Measurements from ENCODE around the gene GJB4. TPM values are rescaled to one million over a fixed set of nuclear protein-coding genes. Genes with fewer than 3 reads are reported as not detected.
A peak's percentile ranks its signal among the peaks of the same experiment; 100 is the strongest.

GJB4 gene
- total and polyA plus RNA-seq, 4 donors: 0.06 to 0.29 (median 0.12) TPM; not detected in 1

GRCh38 chr1:34786521-34787325, 27.2 kb downstream of the GJB4 start:
- Histone ChIP-seq H3K27me3 (ENCODE audit: control insufficient read depth in 3 of 3, insufficient read depth in 3 of 3, low read length in 2 of 3) (peaks cover 0 to 23% (median 9%) of the 10 kb centered on the region in 3 donors), H3K4me3 (no peak overlapping the region), H3K36me3 (ENCODE audit: control insufficient read depth in 4 of 4, insufficient read depth in 4 of 4, low read length in 4 of 4) (no peaks in the 10 kb centered on the region), H3K9me3 (ENCODE audit: control insufficient read depth in 4 of 4, insufficient read depth in 3 of 4, low read length in 3 of 4) (no peaks in the 10 kb centered on the region), H3K27ac (ENCODE audit: low read depth in 1 of 2, low read length in 1 of 2) (no peak overlapping the region), H3K4me1 (ENCODE audit: control insufficient read depth in 5 of 5, insufficient read depth in 5 of 5, low read length in 5 of 5) (peaks cover 0 to 5% (median 0%) of the 10 kb centered on the region in 5 donors), H3K9ac (ENCODE audit: insufficient read depth in 1 of 2, low read length in 2 of 2) (peak overlapping the region in 1 of 2 donors; percentile 16)
- peak; percentile 53 to 72 (median 59) for DNase-seq
- TF ChIP-seq CTCF (IDR thresholded peaks at IDR 0.05; ENCODE audit: control extremely low read depth, extremely low read depth): peak; percentile 78
- 52 to 53% methylated on average over 14 of the region's 14 CpGs for WGBS, 2 donors
- ATAC-seq (ENCODE audit: insufficient read depth, low FRiP score): no peak

- Histone ChIP-seq H3K9ac (ENCODE audit: insufficient read depth in 1 of 2, low read length in 2 of 2) (no peak overlapping the region), H3K27me3 (ENCODE audit: control insufficient read depth in 3 of 3, insufficient read depth in 3 of 3, low read length in 2 of 3) (peaks cover 0 to 26% (median 0%) of the 10 kb centered on the region in 3 donors), H3K4me3 (no peak overlapping the region), H3K4me1 (ENCODE audit: control insufficient read depth in 5 of 5, insufficient read depth in 5 of 5, low read length in 5 of 5) (peaks cover 0 to 4% (median 0%) of the 10 kb centered on the region in 5 donors), H3K9me3 (ENCODE audit: control insufficient read depth in 4 of 4, insufficient read depth in 3 of 4, low read length in 3 of 4) (no peaks in the 10 kb centered on the region), H3K36me3 (ENCODE audit: control insufficient read depth in 4 of 4, insufficient read depth in 4 of 4, low read length in 4 of 4) (no peaks in the 10 kb centered on the region), H3K27ac (ENCODE audit: low read depth in 1 of 2, low read length in 1 of 2) (peak overlapping the region in 1 of 2 donors; percentile 5)
- no peak for DNase-seq
- no peak for TF ChIP-seq CTCF (IDR thresholded peaks at IDR 0.05; ENCODE audit: control extremely low read depth, extremely low read depth)
- WGBS, 2 donors: 47 to 50% methylated on average over 9 of the region's 9 CpGs
- ATAC-seq (ENCODE audit: insufficient read depth, low FRiP score): no peak
Observed at GRCh38 chr1:34787461-34788420, 28.2 kb downstream of the GJB4 start.

- no peaks in the 10 kb centered on the region for H3K36me3 ChIP-seq (ENCODE audit: control insufficient read depth in 4 of 4, insufficient read depth in 4 of 4, low read length in 4 of 4)
- no peak for TF ChIP-seq CTCF (IDR thresholded peaks at IDR 0.05; ENCODE audit: control extremely low read depth, extremely low read depth)
- 73 to 81% methylated on average over 6 of the region's 6 CpGs for WGBS, 2 donors
- H3K9ac ChIP-seq (ENCODE audit: insufficient read depth in 1 of 2, low read length in 2 of 2): no peak overlapping the region
- H3K27ac ChIP-seq (ENCODE audit: low read depth in 1 of 2, low read length in 1 of 2): no peak overlapping the region
- H3K4me1 ChIP-seq (ENCODE audit: control insufficient read depth in 5 of 5, insufficient read depth in 5 of 5, low read length in 5 of 5): peaks cover 0 to 9% (median 0%) of the 10 kb centered on the region in 5 donors
- no peaks in the 10 kb centered on the region for H3K9me3 ChIP-seq (ENCODE audit: control insufficient read depth in 4 of 4, insufficient read depth in 3 of 4, low read length in 3 of 4)
- peak in 1 of 3 donors; percentile 20 for DNase-seq
- no peak for ATAC-seq (ENCODE audit: insufficient read depth, low FRiP score)
- peaks cover 0 to 14% (median 0%) of the 10 kb centered on the region in 3 donors for H3K27me3 ChIP-seq (ENCODE audit: control insufficient read depth in 3 of 3, insufficient read depth in 3 of 3, low read length in 2 of 3)
- H3K4me3 ChIP-seq: no peak overlapping the region
Observed at GRCh38 chr1:34790985-34791384, 31.4 kb downstream of the GJB4 start.
